HUDEP-2 (cell line): ENCODE measurements around the gene S100A1.
"Not testable (repeated sequence)": the region's sequence is repeated elsewhere in the genome, so short reads cannot be mapped to it uniquely, and the experiment has no call there.

ENCODE experiments used
- DNase-seq, 76 experiments: peaks; one replicate each; lab custom pipeline; 2025; ENCODE audit not compliant: unreplicated experiment in 76 of 76; lab: John Stamatoyannopoulos, UW

The S100A1 gene

DNA sequence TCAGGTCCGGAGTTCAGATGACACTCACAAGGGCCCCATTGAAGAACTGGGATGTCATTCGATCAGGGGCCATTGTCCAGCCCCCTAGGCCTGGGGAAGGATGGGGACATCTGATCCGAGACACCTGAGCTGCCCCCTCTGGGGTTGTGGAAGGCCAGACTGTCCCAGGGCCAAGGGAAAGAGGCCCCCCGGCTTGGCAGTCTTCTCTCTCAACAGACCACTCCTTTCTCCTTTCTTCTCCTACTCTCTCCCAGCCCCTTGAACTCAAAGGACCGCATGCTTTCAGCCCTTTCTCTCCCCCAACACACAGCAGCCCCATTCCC lies 1.1 kb downstream of the S100A1 start:
- no peak for DNase-seq

DNA sequence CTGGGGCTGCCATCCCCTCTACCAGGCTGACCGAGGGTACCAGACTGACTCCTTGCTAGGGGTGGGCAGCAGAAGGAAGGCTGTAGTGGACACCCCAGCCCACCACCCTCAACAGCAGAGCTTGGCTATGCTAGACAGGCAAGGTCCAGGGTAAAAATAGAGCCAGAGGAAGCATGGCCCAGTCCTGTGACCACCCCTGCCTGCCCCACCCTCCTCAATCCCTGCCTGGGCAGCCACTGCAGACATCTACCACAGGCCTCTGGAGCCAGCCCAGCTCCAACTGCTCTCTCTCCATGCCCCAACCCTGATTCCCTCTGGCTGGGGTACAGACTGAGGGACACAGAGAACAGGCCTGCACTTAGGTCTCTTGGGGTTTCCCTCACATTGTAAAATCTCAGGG lies 1.7 kb downstream of the S100A1 start:
- no peak for DNase-seq

DNA sequence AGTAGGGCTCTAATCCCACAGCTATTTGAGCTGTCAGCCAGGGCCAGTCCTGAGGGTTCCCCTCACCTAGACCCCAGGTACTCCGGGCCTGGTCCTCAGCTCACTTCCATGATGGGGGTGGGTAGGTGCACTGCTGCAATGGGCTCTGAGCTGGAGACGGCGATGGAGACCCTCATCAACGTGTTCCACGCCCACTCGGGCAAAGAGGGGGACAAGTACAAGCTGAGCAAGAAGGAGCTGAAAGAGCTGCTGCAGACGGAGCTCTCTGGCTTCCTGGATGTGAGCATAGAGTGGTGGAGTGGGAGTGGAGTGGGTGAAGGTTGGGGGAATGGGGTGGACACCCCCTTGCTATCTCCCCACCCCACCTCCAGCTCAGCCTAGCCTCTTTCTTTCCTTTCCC lies 2.1 kb downstream of the S100A1 start:
- no peak for DNase-seq

DNA sequence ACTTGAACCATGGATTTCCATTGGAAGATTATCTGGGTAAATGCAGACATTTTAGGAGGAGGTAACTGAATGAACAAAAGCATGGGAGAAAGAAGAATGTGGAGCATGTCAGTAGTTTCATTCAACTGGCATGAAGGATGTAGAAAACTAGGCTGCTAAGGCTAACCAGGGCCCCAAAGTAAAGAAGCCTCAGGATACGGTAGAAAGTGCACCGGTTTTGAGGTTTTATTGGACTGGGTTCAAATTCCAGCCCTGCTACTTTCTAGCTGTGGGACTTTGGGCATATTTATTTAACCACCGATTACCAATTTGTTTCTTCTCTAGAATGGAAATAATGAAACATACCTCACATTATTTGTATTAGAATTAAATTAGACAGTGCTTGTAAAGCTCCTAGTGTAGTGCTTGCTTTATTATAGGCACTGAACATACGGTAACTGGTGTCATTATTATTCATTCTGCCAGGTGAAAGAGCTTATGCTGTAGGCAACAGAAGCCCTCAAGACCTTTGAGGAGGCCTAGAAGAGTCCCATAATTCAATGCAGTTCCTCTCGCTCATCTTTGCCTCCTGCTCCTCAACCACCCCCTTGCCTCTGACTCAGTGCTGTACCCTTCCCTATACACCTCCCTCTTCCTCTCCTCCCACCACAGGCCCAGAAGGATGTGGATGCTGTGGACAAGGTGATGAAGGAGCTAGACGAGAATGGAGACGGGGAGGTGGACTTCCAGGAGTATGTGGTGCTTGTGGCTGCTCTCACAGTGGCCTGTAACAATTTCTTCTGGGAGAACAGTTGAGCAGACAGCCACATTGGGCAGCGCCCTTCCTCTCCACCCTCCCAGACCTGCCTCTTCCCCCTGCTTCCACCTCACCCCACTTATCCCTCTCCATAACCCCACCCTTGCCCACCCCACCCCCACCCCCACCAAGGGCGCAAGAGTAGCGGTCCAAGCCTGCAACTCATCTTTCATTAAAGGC lies 3.1 kb downstream of the S100A1 start:
- DNase-seq, result no peak

DNA sequence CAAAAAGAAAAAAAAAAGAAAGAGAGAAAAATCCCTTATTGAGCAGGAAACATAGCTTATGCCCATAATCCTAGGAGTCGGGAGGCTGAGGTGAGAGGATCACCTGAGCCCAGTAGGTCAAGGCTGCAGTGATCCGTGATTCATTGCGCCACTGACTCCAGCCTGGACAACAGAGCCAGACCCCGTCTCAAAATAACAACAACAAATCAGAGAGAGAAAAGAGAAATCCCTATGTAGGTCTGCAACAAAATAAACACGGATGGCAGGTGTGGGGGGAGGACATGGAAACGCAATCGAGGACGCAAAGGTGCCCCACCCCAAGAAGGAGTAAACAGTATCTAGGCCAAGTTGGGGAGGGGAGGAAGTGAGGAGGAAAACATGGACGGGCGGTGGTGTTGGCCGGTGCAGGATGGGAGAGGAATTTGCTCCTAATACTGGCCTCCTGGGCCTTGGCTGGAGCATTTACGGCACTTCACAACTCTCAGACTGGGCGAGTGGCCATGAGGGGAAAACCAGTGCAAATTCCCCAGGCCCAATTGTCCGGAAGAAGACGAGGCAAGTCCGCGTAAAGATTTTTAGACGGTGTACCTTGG lies 5.0 kb downstream of the S100A1 start:
- DNase-seq, result no peak

DNA sequence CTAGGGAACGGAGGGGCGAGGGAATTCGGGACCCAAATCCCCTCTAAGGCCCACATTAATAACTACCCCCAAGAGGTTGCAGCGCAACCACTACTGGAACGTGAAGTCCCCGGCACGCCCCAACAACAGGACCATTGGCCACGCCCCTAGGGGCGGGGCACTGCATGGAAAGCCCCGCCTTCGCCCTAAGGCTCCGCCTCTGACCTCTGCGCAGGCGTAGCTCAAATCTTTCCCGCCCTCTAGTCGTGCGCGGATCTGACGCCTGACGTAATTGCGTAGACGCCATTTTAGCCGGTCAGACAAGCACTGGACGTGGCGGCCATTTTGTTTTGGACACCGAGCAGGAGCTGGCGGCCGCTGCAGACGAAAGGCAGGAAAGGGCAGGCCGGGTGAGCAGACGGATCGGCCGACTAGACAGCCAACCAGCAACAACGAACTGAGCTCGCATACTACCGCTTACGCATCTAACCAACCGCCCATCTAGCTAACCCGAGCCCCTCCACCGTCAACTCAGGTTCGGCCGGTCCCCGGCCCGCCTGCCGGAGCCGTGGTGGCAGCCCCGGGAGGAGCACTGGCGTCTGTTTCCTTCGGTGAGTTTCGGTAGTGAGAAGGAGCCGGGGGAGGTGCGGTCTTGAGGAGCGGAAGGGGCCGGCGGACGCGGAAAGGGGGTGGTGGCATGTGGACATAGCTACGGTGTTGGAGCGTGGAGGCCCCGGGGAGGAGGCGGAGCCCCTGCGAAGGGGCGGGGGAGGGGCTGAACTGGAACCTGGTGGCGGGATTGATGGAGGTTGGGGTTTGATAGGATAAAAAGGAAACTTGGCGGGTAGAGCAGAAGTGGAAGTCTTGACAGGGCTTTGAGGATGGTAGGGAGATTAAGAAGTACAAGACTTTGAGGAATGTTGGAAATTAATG lies 5.8 kb downstream of the S100A1 start, which contains the start of gene CHTOP:
Gene CHTOP, plus strand, starts transcription at position 313 of the 912 bp plus-strand sequence. CDS start 2,523 bp downstream, outside the sequence.
- DNase-seq, result peak in 75 of 76 experiments; percentile 58 to 98 (median 95)

DNA sequence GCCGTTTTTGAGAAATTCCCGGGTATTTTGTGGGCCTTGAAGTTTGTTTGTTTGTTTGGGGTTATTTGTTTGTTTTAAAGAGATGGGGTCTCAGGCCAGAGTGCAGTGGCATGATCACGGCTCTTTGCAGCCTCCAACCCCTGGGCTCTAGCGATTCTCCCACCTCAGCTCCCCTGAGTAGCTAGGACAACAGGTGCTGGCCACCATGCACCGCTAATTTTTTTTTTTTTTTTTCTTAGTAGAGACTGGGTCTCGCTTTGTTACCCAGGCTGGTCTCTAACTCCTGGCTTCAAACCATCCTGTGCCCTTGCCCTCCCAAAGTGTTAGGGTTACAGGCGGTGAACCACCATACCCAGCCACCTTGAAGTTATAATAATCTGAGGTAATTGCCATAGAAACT lies 7.6 kb downstream of the S100A1 start:
- DNase-seq, result no peak

DNA sequence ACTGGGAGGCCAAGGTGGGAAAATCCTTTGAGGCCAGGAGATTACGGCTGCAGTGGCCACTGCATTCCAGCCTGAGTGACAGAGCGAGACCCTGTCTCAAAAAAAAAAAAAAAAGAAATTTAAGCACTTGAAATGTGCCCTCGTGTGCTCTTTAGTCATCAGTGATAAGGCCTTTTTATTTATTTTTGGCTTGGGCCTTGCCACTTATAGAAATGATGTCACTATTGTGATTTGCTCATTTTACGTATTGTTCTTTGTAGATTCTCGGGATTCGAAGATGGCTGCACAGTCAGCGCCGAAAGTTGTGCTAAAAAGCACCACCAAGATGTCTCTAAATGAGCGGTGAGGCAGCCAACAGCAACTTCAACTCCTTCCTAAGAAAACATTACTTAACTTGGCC lies 8.1 kb downstream of the S100A1 start:
- no peak for DNase-seq

DNA sequence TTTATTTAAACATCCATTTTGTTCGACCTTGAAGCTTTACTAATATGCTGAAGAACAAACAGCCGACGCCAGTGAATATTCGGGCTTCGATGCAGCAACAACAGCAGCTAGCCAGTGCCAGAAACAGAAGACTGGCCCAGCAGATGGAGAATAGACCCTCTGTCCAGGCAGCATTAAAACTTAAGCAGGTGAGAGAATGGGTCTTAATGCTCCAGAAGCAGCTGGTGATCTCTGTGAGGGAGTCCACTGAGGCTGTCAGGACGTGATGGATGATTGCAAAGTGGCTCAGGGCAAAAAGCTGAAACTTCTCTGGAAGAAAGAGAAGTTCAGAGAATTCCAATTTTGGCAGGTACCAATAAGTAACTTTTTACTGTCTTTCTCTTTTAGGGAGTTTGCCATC lies 10.0 kb downstream of the S100A1 start:
- no peak for DNase-seq

DNA sequence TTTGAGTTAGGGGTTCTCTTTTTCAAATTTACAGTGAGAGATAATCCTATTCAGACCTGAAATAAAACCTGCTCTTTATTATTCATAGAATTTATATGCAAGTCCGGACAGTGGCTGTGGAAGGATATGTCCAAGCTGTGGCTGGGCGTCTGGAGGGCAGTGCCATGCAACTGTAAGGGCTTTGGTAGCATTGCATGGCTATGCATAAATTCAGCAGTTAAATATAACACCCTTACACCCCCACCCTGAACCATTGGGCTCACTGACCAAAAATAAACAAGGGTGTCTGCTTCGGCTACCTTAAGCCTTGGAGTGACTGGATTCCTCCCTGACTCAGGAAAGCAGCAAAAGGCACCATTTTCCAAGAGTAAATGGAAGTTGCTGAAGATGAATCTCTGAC lies 11.0 kb downstream of the S100A1 start:
- no peak for DNase-seq

DNA sequence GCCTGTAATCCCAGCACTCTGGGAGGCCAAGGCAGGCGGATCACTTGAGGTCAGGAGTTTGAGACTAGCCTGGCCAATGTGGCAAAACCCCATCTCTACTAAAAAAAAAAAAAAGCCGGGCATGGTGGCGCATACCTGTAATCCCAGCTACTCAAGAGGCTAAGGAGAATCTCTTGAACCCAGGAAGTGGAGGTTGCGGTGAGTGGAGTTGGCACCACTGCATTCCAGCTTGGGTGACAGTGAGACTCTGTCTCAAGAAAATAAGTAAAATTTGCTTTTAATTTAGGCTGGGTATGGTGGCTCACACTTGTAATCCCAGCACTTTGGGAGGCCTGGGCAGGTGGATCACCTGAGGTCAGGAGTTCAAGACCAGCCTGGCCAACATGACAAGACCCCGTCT lies 12.0 kb downstream of the S100A1 start:
- DNase-seq, result not testable (repeated sequence)

DNA sequence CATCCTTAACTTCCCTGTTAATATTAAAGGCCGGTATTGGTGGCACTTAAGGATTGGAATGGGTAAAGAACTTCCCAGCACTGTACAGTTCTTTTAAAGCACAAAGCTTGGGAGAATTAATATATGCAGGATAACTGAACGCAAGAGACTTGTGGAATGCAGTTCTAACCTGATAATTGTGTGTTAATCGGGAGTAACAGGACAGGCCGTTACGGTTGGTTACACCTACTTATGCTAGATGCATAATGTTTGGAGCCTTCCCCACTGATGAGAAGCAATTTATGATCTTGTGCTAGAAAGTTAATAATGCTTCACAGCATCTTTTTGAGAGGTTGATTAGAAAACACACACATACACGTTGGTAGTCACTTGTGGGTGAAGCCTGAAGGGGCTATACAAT lies 12.6 kb downstream of the S100A1 start:
- DNase-seq, result no peak

DNA sequence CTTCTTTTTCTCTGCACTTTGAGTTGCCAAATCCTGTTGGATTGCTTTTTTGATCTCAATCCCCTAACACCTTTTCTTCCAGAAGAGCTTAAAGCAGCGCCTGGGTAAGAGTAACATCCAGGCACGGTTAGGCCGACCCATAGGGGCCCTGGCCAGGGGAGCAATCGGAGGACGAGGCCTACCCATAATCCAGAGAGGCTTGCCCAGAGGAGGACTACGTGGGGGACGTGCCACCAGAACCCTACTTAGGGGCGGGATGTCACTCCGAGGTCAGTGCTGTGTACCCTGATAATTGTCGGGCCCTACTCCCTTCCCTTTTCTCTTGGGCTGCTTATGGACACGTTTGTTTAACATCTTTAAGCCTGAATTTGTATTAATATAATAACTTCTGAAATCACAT lies 13.9 kb downstream of the S100A1 start:
- DNase-seq, result no peak

DNA sequence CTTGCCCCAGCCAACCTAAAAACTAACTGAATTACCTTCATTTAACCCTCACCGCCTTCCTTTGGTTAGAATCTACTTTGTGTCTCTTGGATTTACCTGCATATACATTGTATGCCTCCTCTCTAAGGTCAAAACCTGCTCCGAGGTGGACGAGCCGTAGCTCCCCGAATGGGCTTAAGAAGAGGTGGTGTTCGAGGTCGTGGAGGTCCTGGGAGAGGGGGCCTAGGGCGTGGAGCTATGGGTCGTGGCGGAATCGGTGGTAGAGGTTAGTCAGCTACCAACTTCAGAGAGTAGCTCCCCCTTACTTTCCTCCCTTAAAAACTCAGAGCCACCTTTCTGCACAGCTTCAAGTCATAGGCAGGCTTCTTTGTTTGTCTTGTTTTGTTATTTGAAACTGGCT lies 14.9 kb downstream of the S100A1 start:
- no peak for DNase-seq

DNA sequence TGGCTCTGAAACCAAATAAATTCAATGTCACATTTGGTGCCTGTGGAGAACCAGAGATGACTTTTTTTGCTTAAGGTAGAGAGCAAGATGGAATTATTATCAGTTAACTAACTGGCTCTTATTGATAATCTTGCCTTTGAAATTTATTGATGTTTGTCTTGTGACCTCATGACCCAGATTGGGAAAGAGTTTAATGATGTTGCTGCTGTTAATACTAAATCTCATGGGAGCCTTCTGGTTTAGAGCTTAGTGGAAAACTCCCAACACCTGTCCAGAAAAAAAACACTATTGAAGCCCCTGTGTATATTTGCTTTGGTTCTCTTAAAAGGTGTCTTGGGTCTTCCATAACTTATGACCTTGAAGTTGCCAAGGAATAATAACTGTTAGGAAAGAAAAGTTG lies 15.6 kb downstream of the S100A1 start:
- no peak for DNase-seq

DNA sequence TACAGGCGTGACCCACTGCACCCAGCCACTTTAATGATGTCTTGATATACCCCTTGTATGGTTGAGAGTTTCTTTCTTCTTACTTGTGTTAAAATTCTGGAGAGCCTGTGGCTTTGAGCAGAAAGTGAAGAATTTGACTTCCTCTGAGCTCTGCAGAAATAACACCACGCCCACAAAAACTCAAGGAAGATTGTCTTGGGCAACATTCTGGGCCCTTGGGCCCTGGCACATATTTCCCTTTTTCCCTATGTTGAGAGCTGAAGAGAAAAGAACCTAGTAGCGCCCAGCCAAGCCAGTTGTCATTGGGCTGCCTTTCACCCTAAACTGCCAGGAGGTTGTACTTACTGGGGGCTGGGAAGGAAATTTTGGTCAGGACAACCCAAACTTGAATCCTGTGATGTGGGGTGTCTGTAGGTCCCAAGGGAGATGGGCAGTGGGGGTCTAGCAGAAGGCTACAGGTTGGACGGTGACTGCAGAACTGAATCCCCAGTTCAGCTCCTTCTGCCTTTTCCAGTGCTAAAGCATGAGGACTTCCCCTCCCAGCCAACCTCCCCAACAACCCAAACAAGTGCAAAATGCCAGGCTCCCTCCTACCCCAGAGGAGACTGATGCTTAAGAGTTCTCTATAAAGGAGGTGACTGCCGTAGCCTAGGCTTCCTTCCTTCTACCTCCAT lies 18.6 kb downstream of the S100A1 start:
- DNase-seq, result no peak

DNA sequence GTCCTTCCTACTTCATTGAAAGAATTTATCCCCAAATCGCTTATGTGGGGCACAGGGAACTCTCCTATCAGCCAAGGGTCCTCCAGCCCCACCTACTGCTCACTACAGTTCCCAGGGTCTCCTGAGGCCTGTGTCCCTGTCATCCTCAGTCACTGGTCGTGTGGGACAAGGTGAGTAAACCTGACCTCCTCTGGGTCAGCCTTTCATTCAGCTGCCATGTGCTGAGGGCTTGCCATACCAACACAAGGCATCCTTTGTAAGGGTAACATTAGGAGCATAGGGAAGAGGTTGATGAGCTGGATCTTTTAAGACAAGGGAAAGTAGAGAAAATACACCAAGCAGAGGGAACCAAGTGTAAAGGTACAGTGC lies 19.1 kb downstream of the S100A1 start:
- no peak for DNase-seq

DNA sequence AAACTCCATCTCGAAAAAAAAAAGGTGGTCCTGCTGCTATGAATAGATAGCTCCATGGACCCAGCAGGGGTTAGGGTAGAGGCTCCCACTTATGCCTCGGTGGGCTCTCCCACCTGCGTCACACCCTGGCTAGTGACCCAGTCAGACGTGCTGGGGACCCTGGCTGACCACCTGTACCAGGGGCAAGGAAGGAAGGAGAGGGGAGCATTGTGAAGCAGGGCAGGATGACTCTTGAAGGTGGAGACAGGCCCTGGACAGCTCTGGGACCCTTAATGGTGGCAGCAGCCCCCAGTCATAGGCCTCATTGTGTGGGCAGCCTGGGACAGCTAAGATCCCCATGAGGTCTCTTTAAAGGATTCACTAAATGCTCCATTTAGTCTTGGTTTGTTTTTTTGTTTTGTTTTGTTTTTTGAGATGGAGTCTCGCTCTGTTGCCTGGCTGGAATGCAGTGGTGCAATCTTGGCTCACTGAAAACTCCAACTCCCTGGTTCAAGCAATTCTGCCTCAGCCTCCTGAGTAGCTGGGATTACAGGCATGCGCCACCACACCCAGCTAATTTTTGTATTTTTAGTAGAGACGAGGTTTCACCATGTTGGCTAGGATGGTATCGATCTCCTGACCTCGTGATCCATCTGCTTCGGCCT lies 19.9 kb downstream of the S100A1 start:
- DNase-seq, result no peak

DNA sequence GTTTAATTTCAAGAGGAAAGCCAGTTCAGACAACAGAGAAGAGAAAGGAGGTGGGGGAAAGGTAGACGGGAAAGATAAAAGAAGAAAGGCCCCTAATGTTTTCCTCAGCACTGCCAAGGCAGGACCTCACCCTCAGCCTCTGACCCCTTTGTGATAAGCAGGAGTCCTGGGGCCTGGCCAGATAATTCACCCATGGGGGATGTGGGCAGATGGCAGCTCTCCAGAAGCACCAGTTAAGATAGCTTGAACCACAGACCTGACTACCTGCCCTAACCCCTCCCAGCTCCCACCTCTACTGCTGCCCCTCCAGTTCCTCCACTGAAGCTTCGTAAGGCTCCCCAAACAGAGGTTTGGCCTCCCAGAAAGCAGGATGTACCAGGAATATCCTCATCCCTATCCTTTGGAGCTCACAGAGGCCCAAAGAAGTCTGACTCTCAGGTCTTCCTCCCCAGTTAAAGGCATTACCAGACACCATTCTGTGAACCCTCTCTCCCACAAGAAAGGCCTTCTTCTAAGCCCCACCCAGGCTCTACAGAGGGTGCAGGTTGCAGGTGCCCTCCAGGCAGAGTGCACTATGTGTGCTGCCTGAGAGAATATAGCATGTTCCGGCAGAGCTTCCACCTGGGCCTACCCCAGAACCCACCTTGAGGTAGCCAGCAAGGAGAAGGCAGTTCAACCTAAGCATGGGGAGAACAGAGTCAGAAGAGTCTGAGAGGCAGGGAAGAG lies 21.1 kb downstream of the S100A1 start:
- DNase-seq, result peak in 72 of 76 experiments; percentile 7 to 83 (median 67)

DNA sequence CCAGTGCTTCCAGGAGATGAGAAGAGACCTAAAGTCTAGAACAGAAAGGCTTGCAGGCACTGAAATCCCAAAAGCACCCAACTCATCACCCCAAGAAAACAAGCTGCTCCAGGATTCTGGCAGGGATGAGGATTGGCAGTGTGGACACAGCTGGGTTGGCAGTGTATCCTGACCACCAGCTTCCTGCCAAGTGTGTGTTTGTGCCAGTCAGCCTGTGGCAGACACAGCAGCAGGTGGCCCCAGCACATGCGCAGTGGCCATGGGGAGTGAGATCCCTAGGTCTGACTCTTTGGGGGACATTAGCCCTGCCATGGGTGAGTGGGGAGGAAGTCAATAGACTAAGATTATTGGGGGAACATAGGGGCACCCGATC lies 21.6 kb downstream of the S100A1 start:
- peak in 2 of 76 experiments; percentile 18 to 20 for DNase-seq
